ENCODE data around the gene CCL11. TPM values are rescaled to one million over a fixed set of nuclear protein-coding genes. Genes with fewer than 3 reads are reported as not detected.

Gene CCL11
- total RNA-seq, 6 experiments from 2014 or later = 0.55 TPM; not detected in 5

DNA sequence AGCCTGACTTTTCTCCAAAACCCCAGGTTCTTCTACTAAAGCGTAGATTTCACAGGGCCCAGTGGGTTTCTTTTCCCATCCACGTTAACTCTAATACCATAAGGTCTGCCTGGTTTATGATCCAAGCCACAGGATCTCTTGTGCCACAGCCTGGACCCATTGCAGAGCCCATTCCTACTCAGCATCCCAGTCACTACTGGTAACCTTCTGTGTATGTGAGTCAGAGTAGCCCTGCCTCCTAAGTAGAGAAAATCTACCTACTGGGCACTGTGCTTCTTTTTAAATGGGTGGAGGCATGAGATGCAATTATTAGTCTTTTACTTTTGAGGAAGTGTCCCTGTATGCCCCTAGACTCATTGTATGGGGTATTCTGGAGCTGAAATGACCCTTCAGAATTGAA, 13.5 kb downstream of the CCL11 start:
- Histone ChIP-seq H3K4me3 (no peak overlapping the region), H3K36me3 (no peaks in the 10 kb centered on the region), H3K27me3 (no peaks in the 10 kb centered on the region), H3K27ac (no peak overlapping the region), H3K9me3 (no peaks in the 10 kb centered on the region), H3K4me1 (no peaks in the 10 kb centered on the region)
- DNase-seq = no peak
- no peak for ATAC-seq
- intact Hi-C loops (cut with DNase I) = no loop called here
- TF ChIP-seq CTCF (IDR thresholded peaks at IDR 0.05) = no peak
- no peak for TF ChIP-seq POLR2A (IDR thresholded peaks at IDR 0.05)
- WGBS (ENCODE audit: insufficient coverage, low coverage, low lambda C conversion rate, missing lambda C conversion rate) = 69% methylated on average over 2 of the region's 2 CpGs

DNA sequence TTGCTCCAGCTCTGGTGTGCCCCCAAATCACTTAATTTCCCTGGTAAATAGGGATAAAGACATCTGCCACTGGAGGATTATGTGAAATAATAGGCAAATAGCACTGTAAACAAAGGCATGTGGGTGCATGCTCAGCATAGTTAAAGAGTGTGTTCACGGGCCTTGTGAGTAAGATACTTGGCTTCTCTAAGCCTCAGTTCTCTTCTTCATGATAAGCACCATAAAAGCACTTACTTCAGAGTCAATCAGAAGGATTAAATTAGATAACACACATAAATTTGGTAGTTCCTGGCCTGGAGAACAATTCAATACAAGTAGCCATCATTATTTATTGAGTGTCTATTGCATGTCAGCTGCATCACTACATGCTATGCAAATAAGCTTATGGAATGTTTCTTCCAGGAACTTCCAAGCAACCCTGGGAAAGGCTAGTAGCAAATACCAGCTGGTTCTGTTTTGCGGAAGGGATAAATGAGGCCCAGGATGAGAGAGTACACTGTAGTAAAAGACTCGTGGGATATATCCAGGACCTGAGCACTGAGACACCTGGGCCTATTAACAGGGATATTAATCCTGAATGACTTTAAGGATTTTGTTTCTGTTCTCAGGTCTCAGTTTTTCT, 14.5 kb downstream of the CCL11 start:
- Histone ChIP-seq H3K36me3 (no peaks in the 10 kb centered on the region), H3K27ac (no peak overlapping the region), H3K4me1 (no peaks in the 10 kb centered on the region), H3K4me3 (no peak overlapping the region), H3K9me3 (no peaks in the 10 kb centered on the region), H3K27me3 (no peaks in the 10 kb centered on the region)
- no peak for ATAC-seq
- 51% methylated on average over 3 of the region's 3 CpGs for WGBS (ENCODE audit: insufficient coverage, low coverage, low lambda C conversion rate, missing lambda C conversion rate)
- no peak for DNase-seq
- TF ChIP-seq POLR2A (IDR thresholded peaks at IDR 0.05) (no peak), CTCF (IDR thresholded peaks at IDR 0.05) (no peak)
- intact Hi-C loops (cut with DNase I) = loop anchor here in 1 of 2 donors (10.0 kb wide), 1 partner anchor 95 kb away; no protein-coding TSS in a partner anchor

DNA sequence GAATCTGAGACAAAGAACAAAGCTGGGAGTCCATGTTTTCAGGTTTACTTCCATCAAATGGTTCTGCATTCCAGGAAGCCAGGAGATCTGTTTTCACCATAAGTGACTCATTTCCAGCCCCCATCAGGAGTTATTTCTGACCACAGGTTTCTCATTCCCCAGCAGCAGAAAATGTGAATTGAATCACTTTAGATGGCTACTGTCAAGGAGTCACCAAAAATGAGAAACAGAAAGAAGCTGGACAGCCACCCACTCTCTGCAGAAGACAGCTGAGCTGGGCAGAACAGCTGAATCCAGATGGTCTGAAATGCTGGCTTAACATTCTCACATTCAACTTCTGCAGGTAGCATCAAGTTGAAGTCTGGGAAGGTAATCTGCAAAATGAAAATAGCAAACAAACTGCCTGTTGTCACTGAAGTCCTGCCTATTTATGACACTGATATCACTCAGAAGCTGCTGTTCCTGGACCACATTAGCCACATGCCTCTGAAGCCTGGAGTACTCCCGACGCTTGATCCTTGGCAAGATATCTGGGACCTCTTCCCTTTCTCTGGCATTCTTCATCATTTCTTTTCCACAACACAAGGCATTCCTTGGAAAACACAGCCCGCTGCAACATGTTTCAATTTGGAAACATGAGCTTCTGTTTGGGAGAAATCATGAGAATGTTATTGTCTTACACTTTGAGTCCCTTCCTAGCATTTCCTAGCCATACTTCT, 15.3 kb downstream of the CCL11 start:
- no peaks in the 10 kb centered on the region for H3K36me3 ChIP-seq
- WGBS (ENCODE audit: insufficient coverage, low coverage, low lambda C conversion rate, missing lambda C conversion rate) = 83% methylated on average over 3 of the region's 3 CpGs
- H3K27ac ChIP-seq = no peak overlapping the region
- H3K4me1 ChIP-seq = no peaks in the 10 kb centered on the region
- ATAC-seq (no peak), DNase-seq (no peak)
- intact Hi-C loops (cut with DNase I) = loop anchor here in 1 of 2 donors (10.0 kb wide), 1 partner anchor 96 kb away; no protein-coding TSS in a partner anchor
- H3K9me3 ChIP-seq = no peaks in the 10 kb centered on the region
- no peak for TF ChIP-seq CTCF (IDR thresholded peaks at IDR 0.05)
- no peak for TF ChIP-seq POLR2A (IDR thresholded peaks at IDR 0.05)
- H3K27me3 ChIP-seq = no peaks in the 10 kb centered on the region
- H3K4me3 ChIP-seq = no peak overlapping the region

- Histone ChIP-seq H3K4me1 (no peaks in the 10 kb centered on the region), H3K27ac (no peak overlapping the region), H3K9me3 (no peaks in the 10 kb centered on the region), H3K27me3 (no peaks in the 10 kb centered on the region), H3K4me3 (no peak overlapping the region), H3K36me3 (no peaks in the 10 kb centered on the region)
- TF ChIP-seq POLR2A (IDR thresholded peaks at IDR 0.05) (no peak), CTCF (IDR thresholded peaks at IDR 0.05) (no peak)
- no peak for DNase-seq
- WGBS (ENCODE audit: insufficient coverage, low coverage, low lambda C conversion rate, missing lambda C conversion rate) = 75% methylated on average over 1 of the region's 2 CpGs
- intact Hi-C loops (cut with DNase I) = loop anchor here in 1 of 2 donors (10.0 kb wide), 1 partner anchor 97 kb away; no protein-coding TSS in a partner anchor
- ATAC-seq = no peak
Measured at GRCh38 chr17:34301986-34302385, 16.4 kb downstream of the CCL11 start.
